ENCODE data around the gene PFDN4.

PFDN4 gene

DNA sequence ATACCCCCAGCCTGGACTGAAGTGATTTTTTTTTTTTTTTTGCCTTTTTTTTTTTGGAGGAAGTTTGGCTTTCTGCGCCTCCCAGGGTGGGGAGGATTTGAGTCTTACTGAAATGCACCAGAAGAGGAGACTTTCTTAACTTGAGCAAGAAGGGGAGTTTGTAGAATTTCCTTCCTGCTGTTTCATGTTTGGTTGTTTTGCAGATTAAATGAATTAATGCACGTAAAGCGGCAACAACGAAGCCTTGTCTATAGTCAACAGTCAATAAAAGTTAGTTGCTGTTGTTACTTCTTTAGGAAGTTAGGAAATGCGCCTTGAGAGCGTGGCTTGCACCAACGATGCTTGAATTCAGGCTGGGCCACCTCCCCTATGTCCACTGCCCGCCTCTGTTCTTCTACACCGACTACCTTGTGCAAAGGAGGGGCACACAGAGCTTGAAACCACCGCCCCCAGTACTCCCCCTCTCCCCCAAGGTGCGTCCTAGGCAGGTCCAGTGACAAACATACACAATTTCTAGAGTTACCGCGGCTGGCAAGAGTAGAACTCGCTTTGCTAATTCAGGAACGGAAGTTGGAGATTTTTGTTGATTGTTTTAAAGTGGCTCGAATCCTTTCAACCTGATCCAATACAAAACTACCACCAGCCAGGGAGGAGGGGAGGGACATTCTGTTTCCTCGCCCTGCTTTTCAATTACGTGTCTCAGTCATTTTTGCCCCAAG is 33.3 kb upstream of the PFDN4 start:
- DNase-seq: peak; percentile 5

DNA sequence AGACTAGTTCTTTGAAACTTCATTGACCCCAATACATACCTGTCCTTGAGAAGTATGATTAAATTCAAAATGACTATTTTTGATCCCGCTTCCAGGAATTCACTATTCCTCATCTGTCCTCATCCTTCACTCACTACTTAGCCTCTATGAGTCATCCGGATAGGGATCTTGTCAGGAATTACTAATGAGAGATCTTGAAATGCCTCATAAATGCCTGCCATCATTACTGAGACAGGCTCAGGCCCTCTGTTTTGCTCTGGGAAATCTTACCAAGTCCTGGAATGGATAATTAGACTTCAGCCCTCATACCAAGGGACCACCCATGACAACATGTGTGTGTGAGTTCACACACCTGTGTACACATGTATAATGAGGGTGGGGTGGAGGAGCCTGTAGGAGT is 31.3 kb upstream of the PFDN4 start:
- DNase-seq: no peak

GRCh38 chr20:54177378-54177777 is 30.5 kb upstream of the PFDN4 start:
- no peak for DNase-seq

- no peak for DNase-seq
Observed at GRCh38 chr20:54178256-54178655, 29.6 kb upstream of the PFDN4 start.

DNA sequence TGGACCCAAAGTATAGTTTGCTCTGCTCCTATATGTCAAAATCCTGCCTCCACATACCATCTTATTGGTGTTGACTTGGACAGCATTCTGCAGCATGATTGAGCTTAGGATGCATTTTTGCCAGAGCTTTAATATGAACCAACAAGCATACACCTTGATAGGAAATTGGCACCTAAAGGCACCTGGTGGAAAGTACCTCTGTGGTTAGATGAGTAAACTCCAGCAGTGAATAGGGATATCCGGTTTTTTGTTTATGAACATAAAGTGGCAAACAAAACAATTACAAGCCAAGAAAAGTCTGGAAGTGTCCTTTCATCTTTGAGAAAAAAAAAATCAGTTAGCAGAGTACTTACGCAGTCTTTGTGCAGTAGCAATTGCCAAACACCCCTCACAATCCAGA is 27.9 kb upstream of the PFDN4 start:
- DNase-seq: no peak

- DNase-seq: no peak
Observed at GRCh38 chr20:54180931-54181330, 27.0 kb upstream of the PFDN4 start.

GRCh38 chr20:54184071-54184470 is 23.8 kb upstream of the PFDN4 start:
- DNase-seq: no peak

GRCh38 chr20:54184904-54185626 is 22.8 kb upstream of the PFDN4 start:
- no peak for DNase-seq

DNA sequence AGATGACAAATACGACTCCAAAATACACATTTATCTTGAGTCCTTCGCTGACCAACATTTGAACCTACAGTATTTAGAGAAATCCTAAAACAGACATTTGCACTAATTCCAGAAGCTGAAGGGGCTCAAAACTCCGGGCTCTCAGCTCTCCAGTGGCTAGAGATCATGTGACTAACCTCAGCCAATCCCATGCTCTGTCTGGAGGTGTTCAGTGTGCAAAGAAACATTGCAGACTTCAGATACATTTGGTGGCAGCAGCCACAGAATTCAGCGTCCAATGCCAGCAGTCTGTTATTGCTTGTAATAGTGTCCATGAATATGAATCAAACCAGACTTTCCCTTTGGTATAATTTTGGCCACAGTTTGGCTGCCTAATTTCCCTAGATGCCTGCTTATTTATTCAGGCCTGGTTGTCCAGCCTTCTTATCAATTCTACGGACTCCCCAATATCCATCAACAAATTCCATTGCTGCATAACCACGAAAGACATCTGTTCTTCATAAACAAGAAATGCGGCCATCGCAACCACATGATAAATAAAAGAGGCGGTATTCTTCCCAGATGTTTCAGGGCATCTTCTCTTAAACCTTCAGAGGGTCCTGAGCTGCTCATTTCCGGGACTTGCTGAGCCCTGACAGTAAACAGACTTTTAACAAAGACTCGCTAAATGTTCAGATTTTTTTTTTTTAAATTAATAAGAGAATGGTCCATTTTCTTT is 19.6 kb upstream of the PFDN4 start:
- no peak for DNase-seq

- no peak for DNase-seq
Observed at GRCh38 chr20:54189630-54190029, 18.3 kb upstream of the PFDN4 start.

- DNase-seq: no peak
Observed at GRCh38 chr20:54190217-54190616, 17.7 kb upstream of the PFDN4 start.

- DNase-seq: no peak
Observed at GRCh38 chr20:54193817-54194216, 14.1 kb upstream of the PFDN4 start.

- DNase-seq: no peak
Observed at GRCh38 chr20:54194724-54195438, 13.0 kb upstream of the PFDN4 start.

- no peak for DNase-seq
Observed at GRCh38 chr20:54195483-54196472, 12.1 kb upstream of the PFDN4 start.

GRCh38 chr20:54197621-54198604 is 10.0 kb upstream of the PFDN4 start:
- no peak for DNase-seq

DNA sequence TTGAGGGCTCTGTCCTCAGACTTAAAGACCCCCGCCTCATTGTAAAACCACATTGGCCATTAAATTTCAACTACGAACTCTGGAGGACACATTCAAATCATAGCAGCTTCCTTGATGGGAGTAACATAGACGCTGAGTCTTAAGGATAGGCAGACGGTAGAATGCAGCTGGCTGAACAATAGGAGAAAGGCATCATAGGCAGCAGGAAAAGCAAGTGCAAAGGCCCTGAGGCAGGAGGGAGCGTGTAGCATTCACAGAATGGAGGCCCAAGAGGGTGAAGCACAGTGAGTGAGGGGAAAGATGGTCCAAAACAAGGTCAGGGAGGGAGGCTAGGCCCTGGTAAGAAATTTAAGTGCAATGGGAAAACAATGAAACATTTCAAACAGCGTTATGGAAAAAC is 8.6 kb upstream of the PFDN4 start:
- DNase-seq: no peak

- DNase-seq: no peak
Observed at GRCh38 chr20:54199721-54200176, 8.1 kb upstream of the PFDN4 start.

DNA sequence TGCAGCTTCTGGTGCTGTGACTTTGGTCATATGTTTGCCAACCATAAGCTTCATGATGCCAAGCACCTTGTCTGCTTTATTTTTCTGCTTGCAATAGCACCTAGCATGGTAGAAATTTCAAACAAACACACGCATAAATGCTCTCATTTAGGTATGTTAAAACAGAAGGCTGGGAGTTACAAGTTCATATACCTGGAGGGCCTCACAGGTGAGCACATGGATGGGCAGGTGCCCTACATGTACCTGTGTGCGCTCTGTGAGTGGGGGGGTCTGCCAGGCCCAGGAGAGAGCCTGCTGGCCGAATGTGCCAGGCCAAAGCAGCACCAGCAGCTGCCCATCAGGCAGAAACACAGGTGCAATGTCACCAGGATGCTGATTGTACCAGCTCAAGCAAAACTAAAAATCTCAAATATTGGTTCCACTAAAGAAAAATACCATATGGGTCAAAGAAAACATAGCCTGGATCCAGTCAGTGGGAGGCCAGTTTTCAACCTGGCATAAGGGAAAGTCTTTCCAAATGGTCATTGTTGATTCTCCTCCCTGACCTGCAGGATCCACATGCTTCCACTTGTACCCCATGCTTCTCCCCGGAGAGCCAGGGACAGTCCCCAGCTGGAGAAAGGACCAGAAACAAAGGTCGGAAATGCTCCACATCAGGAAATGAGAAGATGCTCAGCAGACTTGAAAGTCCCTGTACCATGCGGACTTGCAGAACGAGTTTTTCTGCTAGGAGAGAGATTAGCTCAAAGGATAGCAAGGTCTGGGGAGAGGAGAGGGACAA is 7.2 kb upstream of the PFDN4 start:
- no peak for DNase-seq

DNA sequence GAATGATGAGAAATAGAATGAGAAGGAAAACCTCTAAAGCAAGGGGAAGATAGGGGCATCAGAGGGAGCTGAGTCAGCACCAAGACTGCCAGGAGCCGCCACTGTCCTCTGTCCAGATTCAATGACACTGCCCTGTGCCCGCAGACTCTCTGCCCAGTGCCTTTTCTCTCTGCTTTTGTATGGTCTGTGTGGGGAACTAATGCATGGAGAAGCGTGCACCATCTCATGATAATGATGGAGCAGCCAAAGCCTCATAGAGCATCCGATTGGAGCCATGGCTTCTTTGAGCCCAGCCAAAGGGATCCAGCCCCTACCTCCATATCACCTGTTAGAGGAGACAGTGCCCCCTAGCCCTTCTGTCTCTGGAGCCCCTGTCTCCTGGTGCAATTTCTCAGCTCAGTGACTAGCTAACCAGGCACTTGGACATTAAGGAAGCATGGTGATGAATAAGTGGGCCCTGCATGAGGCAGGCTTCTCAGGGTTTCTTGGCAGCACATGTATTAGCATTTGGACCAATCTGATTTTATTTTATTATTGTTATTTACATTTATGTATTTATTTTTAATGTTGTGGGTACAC is 6.5 kb upstream of the PFDN4 start:
- no peak for DNase-seq
